GM12878 (cell line): ENCODE measurements around the gene MT1X. TPM values are rescaled to one million over a fixed set of nuclear protein-coding genes. Genes with fewer than 3 reads are reported as not detected.

Experiments
- ATAC-seq: fragments of 200-7000 bp; cut with Tn5 transposase; 3 replicates; pipeline ENCODE4 v1.9.1; 2020; ENCODE audit warnings: mild to moderate bottlenecking, moderate library complexity
- BruUV-seq: library from RNA; stranded (reverse); fragments of 400-500 nt; replicated peaks from 2 replicates; lab custom pipeline; 2021; lab: Mats Ljungman, UMichigan
- CTCF ChIA-PET: fragments of 300-600 bp; sonication (Branson Sonifier 250); formaldehyde crosslinking; extraction: SDS; loops from one replicate; lab custom pipeline; 2021; ENCODE audit warnings: inconsistent platforms; lab: Yijun Ruan, JAX
- POLR2A ChIA-PET: fragments of 350-600 bp; formaldehyde crosslinking; extraction: SDS; loops from one replicate; lab custom pipeline; 2021; ENCODE audit warnings: inconsistent platforms; lab: Charles Lee
- RAD21 ChIA-PET: fragments of 300-600 bp; sonication (Branson Sonifier 250); formaldehyde crosslinking; loops from one replicate; lab custom pipeline; 2023; ENCODE audit warnings: antibody characterized with exemption; ENCODE audit not compliant: unreplicated experiment; lab: Charles Lee
- SMC1A ChIA-PET: fragments of 300-600 bp; sonication (Branson Sonifier 250); formaldehyde crosslinking; loops from one replicate; lab custom pipeline; 2023; ENCODE audit not compliant: unreplicated experiment, uncharacterized antibody; lab: Charles Lee
- DNase-seq: peaks from one replicate; pipeline ENCODE4 v3.0.0-alpha.2; 2011; ENCODE audit warnings: low read depth, low spot score
- FAIRE-seq: peaks from 3 replicates; lab custom pipeline; 2011; peaks lifted over from hg19 to GRCh38; lab: Jason Lieb, UNC
- H2AFZ ChIP-seq: 2 replicates; pipeline ENCODE4 v1.6.0; 2011; ENCODE audit warnings: low read depth, low read length, control low read depth; ENCODE audit not compliant: control insufficient read depth
- H3K27ac ChIP-seq: 2 replicates; pipeline ENCODE4 v1.5.1; 2011; ENCODE audit warnings: control low read depth; ENCODE audit not compliant: control insufficient read depth, insufficient read depth
- H3K27me3 ChIP-seq, 2 experiments: replicated peaks in 1 of 2; 2 replicates each; pipeline versions ENCODE4 v1.6.0 to v1.6.1; 2011; ENCODE audit warnings: low read length in 1 of 2; ENCODE audit not compliant: control insufficient read depth in 2 of 2, insufficient read depth in 2 of 2
- H3K36me3 ChIP-seq, 2 experiments: 2 replicates each; pipeline ENCODE4 v1.5.1; 2011; ENCODE audit warnings: low read length in 1 of 2; ENCODE audit not compliant: control insufficient read depth in 2 of 2, insufficient read depth in 2 of 2
- H3K4me1 ChIP-seq: 2 replicates; pipeline ENCODE4 v1.6.1; 2011; ENCODE audit warnings: mild to moderate bottlenecking, low read length, moderate library complexity, mixed read lengths; ENCODE audit not compliant: control insufficient read depth, insufficient read depth
- H3K4me2 ChIP-seq: 2 replicates; pipeline ENCODE4 v1.6.0; 2011; ENCODE audit warnings: control low read depth; ENCODE audit not compliant: control insufficient read depth, insufficient read depth
- H3K4me3 ChIP-seq: fragments of 200-600 bp; sonication (generic); 2 replicates; pipeline ENCODE4 v1.5.1; 2016
- H3K79me2 ChIP-seq: 2 replicates; pipeline ENCODE4 v1.6.0; 2011; ENCODE audit warnings: low read length; ENCODE audit not compliant: control insufficient read depth, insufficient read depth
- H3K9ac ChIP-seq: 2 replicates; pipeline ENCODE4 v1.8.0; 2011; ENCODE audit warnings: low read length, control low read depth, mixed read lengths; ENCODE audit not compliant: control insufficient read depth, insufficient read depth
- H3K9me3 ChIP-seq: replicated peaks from 3 replicates; pipeline ENCODE4 v1.5.1; 2011; ENCODE audit warnings: mild to moderate bottlenecking, low read length; ENCODE audit not compliant: control insufficient read depth, insufficient read depth
- H4K20me1 ChIP-seq: 2 replicates; pipeline ENCODE4 v1.6.0; 2011; ENCODE audit not compliant: control insufficient read depth, insufficient read depth
- EP300 ChIP-seq, 2 experiments: fragments of 150-350 bp in 1 of 2; IDR thresholded peaks; 2 replicates each; pipeline ENCODE4 v1.6.1; 2011 to 2012; ENCODE audit warnings: low read depth in 2 of 2, low read length in 2 of 2, borderline replicate concordance in 1 of 2, improper control_type of control experiment in 1 of 2, inconsistent platforms in 1 of 2; ENCODE audit not compliant: control insufficient read depth in 1 of 2
- FOS ChIP-seq: IDR thresholded peaks from 3 replicates; pipeline ENCODE4 v1.6.1; 2011; ENCODE audit warnings: borderline replicate concordance; ENCODE audit not compliant: insufficient read length; ENCODE audit errors: extremely low read depth
- IKZF1 ChIP-seq: fragments of 450-650 bp; conservative IDR thresholded peaks from 2 replicates; pipeline ENCODE4 v1.6.1; 2017; ENCODE audit warnings: antibody characterized with exemption, mild to moderate bottlenecking
- KLF5 ChIP-seq: fragments of 450-650 bp; IDR thresholded peaks from 2 replicates; pipeline ENCODE4 v1.6.1; 2014; ENCODE audit warnings: mild to moderate bottlenecking; ENCODE audit not compliant: partially characterized antibody
- NR2F1 ChIP-seq: fragments of 450-650 bp; conservative IDR thresholded peaks from 2 replicates; pipeline ENCODE4 v1.6.1; 2017; ENCODE audit warnings: mild to moderate bottlenecking
- PML ChIP-seq: IDR thresholded peaks from 2 replicates; pipeline ENCODE4 v1.6.1; 2012; ENCODE audit warnings: low read length, inconsistent platforms
- RBBP5 ChIP-seq: fragments of 200-600 bp; sonication (generic); conservative IDR thresholded peaks from 2 replicates; pipeline ENCODE4 v1.6.1; 2016
- TARDBP ChIP-seq: IDR thresholded peaks from 2 replicates; pipeline ENCODE4 v1.6.1; 2016; ENCODE audit warnings: borderline replicate concordance
- ZNF207 ChIP-seq: fragments of 450-650 bp; IDR thresholded peaks from 2 replicates; pipeline ENCODE4 v1.6.1; 2014; ENCODE audit warnings: antibody characterized with exemption, mild to moderate bottlenecking, borderline replicate concordance
- WGBS: methylation state at CpG from one replicate; pipeline ENCODE4 v1.1.6; 2016; ENCODE audit warnings: low lambda C conversion rate; ENCODE audit not compliant: insufficient replicate concordance, insufficient coverage; ENCODE audit errors: missing lambda C conversion rate; 5-methylcytosine and 5-hydroxymethylcytosine counted together
- in situ Hi-C: fragments of 300-500 bp; cut with MboI; formaldehyde crosslinking; loops from 9 replicates; pipeline ENCODE4 v1.14.3; 2018; ENCODE audit warnings: mixed read lengths
- intact Hi-C: fragments of 100-400 bp; cut with micrococcal nuclease; formaldehyde crosslinking; loops from one replicate; pipeline ENCODE4 v1.14.2; 2022; ENCODE audit not compliant: unreplicated experiment
- polyA plus RNA-seq, 11 experiments: library from polyadenylated mRNA; depleted of rRNA in 4 of 11; unstranded in 6 of 11; stranded (reverse) in 5 of 11; fragments of >200 nt; fragmentation: Nextera tagmentation in 4 of 11; fragmentation: Illumina TruSeq in 1 of 11; extraction: Ambion mirVana in 4 of 11; extraction: Trizol in 1 of 11; gene quantifications; 1 replicate in 1 of 11; 2 replicates in 10 of 11; pipeline versions ENCODE4 v1.2.1 to v1.2.3, GENCODE V29; 2011 to 2016; ENCODE audit warnings: inconsistent platforms in 2 of 11, missing spikeins in 2 of 11, low read depth in 1 of 11
- total RNA-seq, 4 experiments: library from RNA; depleted of rRNA in 3 of 4; stranded (reverse); fragments of >200 nt in 3 of 4; fragmentation: Illumina TruSeq in 1 of 4; extraction: Trizol in 1 of 4; gene quantifications; 2 replicates each; pipeline versions ENCODE4 v1.2.1 to v1.2.3, GENCODE V29; 2013 to 2021
- TF ChIP-seq, protein P1 (sequence below): fragments of 450-650 bp; formaldehyde crosslinking; IDR thresholded peaks from 2 replicates; pipeline ENCODE4 v1.4.0; 2020; ENCODE audit warnings: mild to moderate bottlenecking, moderate library complexity
- TF ChIP-seq, protein P2 (sequence below): fragments of 450-650 bp; formaldehyde crosslinking; IDR thresholded peaks from 2 replicates; pipeline ENCODE4 v1.4.0; 2022; ENCODE audit warnings: mild to moderate bottlenecking, moderate library complexity

MT1X gene
- total and polyA plus RNA-seq, 10 of the 15 experiments (the other 5 are each of a cell fraction or from before 2014, with no cell fraction given): 5.8 to 65.6 (median 15.4) TPM

DNA sequence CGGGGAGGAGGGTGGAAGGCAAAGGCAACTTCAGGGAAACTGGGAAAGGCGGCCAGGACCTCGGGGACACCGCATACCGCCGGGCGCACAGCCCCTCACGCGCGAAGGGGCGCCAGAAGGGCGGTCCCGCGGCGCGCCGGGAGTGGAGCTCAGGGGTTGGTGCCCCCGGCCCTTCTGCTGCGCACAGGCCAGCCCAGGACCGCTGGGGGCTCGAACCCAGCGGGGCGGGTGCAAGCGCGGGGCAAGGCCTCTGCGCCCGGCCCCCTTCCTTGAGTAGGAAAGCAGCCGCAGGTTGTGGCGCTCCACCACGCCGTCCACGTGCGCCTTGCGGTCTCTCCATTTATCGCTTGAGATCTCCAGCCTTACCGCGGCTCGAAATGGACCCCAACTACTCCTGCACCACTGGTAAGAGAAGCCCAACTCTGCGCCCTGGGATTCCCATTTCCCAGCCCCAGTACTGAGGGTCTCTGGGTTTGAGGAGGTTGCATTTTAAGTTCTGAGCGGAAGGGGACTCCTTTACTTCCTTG lies 46.8 kb upstream of the MT1X start:
- no peak for ATAC-seq

More for the DNA sequence above, 46.8 kb upstream of the MT1X start:
- Histone ChIP-seq H4K20me1 (no peaks in the 10 kb centered on the region), H3K4me1 (peaks cover 2% of the 10 kb centered on the region; the same call in 1 of the 2 replicates), H3K36me3 (no peaks in the 10 kb centered on the region), H3K9me3 (no peaks in the 10 kb centered on the region)
- ChIA-PET SMC1A (no interaction called here), RAD21 (no interaction called here)
- no TSS peak for BruUV-seq
- no peak for TF ChIP-seq KLF5
- TF ChIP-seq ZNF207: no peak
- no peak for TF ChIP-seq RBBP5
- TF ChIP-seq IKZF1: no peak
- TF ChIP-seq, protein P1, sequence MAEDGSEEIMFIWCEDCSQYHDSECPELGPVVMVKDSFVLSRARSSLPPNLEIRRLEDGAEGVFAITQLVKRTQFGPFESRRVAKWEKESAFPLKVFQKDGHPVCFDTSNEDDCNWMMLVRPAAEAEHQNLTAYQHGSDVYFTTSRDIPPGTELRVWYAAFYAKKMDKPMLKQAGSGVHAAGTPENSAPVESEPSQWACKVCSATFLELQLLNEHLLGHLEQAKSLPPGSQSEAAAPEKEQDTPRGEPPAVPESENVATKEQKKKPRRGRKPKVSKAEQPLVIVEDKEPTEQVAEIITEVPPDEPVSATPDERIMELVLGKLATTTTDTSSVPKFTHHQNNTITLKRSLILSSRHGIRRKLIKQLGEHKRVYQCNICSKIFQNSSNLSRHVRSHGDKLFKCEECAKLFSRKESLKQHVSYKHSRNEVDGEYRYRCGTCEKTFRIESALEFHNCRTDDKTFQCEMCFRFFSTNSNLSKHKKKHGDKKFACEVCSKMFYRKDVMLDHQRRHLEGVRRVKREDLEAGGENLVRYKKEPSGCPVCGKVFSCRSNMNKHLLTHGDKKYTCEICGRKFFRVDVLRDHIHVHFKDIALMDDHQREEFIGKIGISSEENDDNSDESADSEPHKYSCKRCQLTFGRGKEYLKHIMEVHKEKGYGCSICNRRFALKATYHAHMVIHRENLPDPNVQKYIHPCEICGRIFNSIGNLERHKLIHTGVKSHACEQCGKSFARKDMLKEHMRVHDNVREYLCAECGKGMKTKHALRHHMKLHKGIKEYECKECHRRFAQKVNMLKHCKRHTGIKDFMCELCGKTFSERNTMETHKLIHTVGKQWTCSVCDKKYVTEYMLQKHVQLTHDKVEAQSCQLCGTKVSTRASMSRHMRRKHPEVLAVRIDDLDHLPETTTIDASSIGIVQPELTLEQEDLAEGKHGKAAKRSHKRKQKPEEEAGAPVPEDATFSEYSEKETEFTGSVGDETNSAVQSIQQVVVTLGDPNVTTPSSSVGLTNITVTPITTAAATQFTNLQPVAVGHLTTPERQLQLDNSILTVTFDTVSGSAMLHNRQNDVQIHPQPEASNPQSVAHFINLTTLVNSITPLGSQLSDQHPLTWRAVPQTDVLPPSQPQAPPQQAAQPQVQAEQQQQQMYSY: no peak
- no peak for TF ChIP-seq FOS
- TF ChIP-seq EP300 (IDR thresholded peaks at IDR 0.05; ENCODE audit: borderline replicate concordance in 1 of 2, control insufficient read depth in 1 of 2, low read depth in 2 of 2, low read length in 2 of 2): no peak
- no peak for TF ChIP-seq TARDBP
- TF ChIP-seq, protein P2, sequence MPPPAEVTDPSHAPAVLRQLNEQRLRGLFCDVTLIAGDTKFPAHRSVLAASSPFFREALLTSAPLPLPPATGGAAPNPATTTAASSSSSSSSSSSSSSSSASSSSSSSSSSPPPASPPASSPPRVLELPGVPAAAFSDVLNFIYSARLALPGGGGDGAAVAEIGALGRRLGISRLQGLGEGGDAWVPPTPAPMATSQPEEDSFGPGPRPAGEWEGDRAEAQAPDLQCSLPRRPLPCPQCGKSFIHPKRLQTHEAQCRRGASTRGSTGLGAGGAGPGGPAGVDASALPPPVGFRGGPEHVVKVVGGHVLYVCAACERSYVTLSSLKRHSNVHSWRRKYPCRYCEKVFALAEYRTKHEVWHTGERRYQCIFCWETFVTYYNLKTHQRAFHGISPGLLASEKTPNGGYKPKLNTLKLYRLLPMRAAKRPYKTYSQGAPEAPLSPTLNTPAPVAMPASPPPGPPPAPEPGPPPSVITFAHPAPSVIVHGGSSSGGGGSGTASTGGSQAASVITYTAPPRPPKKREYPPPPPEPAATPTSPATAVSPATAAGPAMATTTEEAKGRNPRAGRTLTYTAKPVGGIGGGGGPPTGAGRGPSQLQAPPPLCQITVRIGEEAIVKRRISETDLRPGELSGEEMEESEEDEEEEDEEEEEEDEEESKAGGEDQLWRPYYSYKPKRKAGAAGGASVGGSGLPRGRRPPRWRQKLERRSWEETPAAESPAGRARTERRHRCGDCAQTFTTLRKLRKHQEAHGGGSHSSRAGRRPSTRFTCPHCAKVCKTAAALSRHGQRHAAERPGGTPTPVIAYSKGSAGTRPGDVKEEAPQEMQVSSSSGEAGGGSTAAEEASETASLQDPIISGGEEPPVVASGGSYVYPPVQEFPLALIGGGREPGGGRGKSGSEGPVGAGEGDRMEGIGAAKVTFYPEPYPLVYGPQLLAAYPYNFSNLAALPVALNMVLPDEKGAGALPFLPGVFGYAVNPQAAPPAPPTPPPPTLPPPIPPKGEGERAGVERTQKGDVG (CRISPR knock-in tag): no peak
- TF ChIP-seq NR2F1: no peak
- TF ChIP-seq PML: no peak
- TF ChIP-seq, all 136 proteins: peak for 0
- Histone ChIP-seq H3K4me2 (no peak overlapping the region), H3K79me2 (no peaks in the 10 kb centered on the region), H3K27me3 (peaks cover 24% of the 10 kb centered on the region in 2 experiments), H3K27ac (no peak overlapping the region), H2AFZ (no peak overlapping the region), H3K9ac (no peak overlapping the region), H3K4me3 (no peak overlapping the region)
- WGBS: 32% methylated on average over 24 of the region's 40 CpGs
- DNase-seq (no peak), FAIRE-seq (no peak)
- CTCF ChIA-PET: no interaction called here
- intact Hi-C loops: no loop called here
- POLR2A ChIA-PET: no interaction called here
- in situ Hi-C loops: no loop called here
